SK-N-MC (cell line): ENCODE results near the gene CPXM2.

Experiments
- DNase-seq: peaks from one replicate; pipeline ENCODE4 v3.0.0-alpha.2; 2011; ENCODE audit warnings: low read depth, low spot score
- H3K27ac ChIP-seq: fragments of 200-600 bp; sonication (generic); 2 replicates; pipeline ENCODE4 v1.5.1; 2016; ENCODE audit warnings: mixed run types
- H3K36me3 ChIP-seq: fragments of 200-600 bp; sonication (generic); 2 replicates; pipeline ENCODE4 v1.6.1; 2017; ENCODE audit warnings: antibody characterized with exemption, low read length, mixed read lengths; ENCODE audit not compliant: insufficient read depth
- H3K4me3 ChIP-seq: fragments of 200-600 bp; sonication (generic); 2 replicates; pipeline ENCODE4 v1.5.1; 2016
- H3K9ac ChIP-seq: fragments of 200-600 bp; sonication (generic); 2 replicates; pipeline ENCODE4 v1.8.0; 2017; ENCODE audit warnings: mixed run types, mixed read lengths; ENCODE audit not compliant: insufficient read length
- H3K9me3 ChIP-seq: fragments of 200-600 bp; sonication (generic); 2 replicates; pipeline ENCODE4 v1.6.1; 2017; ENCODE audit warnings: low read depth, mild to moderate bottlenecking, antibody characterized with exemption, low read length, moderate library complexity, mixed read lengths
- EZH2 ChIP-seq: fragments of 200-600 bp; sonication (generic); IDR thresholded peaks from one replicate; pipeline ENCODE4 v1.6.1; 2017; ENCODE audit warnings: antibody characterized with exemption
- FOXP2 ChIP-seq: optimal IDR thresholded peaks from 2 replicates; pipeline ENCODE3; 2011; ENCODE audit warnings: mild to moderate bottlenecking, moderate library complexity; ENCODE audit not compliant: insufficient read depth; ENCODE audit errors: extremely low read length, control extremely low read depth
- POLR2AphosphoS5 ChIP-seq: IDR thresholded peaks from 2 replicates; pipeline ENCODE4 v1.6.1; 2012; ENCODE audit warnings: mild to moderate bottlenecking, low read depth, low read length, borderline replicate concordance

Gene CPXM2

GRCh38 chr10:123777881-123778280, 113.7 kb downstream of the CPXM2 start:
- Histone ChIP-seq H3K36me3 (no peaks in the 10 kb centered on the region), H3K9ac (no peak overlapping the region), H3K4me3 (no peak overlapping the region), H3K27ac (no peak overlapping the region), H3K9me3 (no peaks in the 10 kb centered on the region)
- TF ChIP-seq EZH2 (no peak), FOXP2 (no peak), POLR2AphosphoS5 (no peak)
- DNase-seq: no peak

GRCh38 chr10:123774132-123774742, 117.4 kb downstream of the CPXM2 start:
- Histone ChIP-seq H3K9ac (no peak overlapping the region), H3K4me3 (no peak overlapping the region), H3K27ac (no peak overlapping the region), H3K36me3 (no peaks in the 10 kb centered on the region), H3K9me3 (no peaks in the 10 kb centered on the region)
- TF ChIP-seq EZH2 (no peak), POLR2AphosphoS5 (no peak), FOXP2 (no peak)
- no peak for DNase-seq

- no peak for TF ChIP-seq EZH2
- TF ChIP-seq FOXP2: no peak
- TF ChIP-seq POLR2AphosphoS5: no peak
- DNase-seq: no peak
- no peak overlapping the region for H3K9ac ChIP-seq
- no peak overlapping the region for H3K27ac ChIP-seq
- H3K36me3 ChIP-seq: no peaks in the 10 kb centered on the region
- H3K4me3 ChIP-seq: no peak overlapping the region
- H3K9me3 ChIP-seq: no peaks in the 10 kb centered on the region
These were observed 118.7 kb downstream of the CPXM2 start for GRCh38 chr10:123772645-123773508.

- no peak overlapping the region for H3K9ac ChIP-seq
- no peak overlapping the region for H3K27ac ChIP-seq
- no peaks in the 10 kb centered on the region for H3K36me3 ChIP-seq
- H3K9me3 ChIP-seq: no peaks in the 10 kb centered on the region
- no peak for DNase-seq
- no peak overlapping the region for H3K4me3 ChIP-seq
- TF ChIP-seq POLR2AphosphoS5: no peak
- no peak for TF ChIP-seq FOXP2
- no peak for TF ChIP-seq EZH2
These were observed 119.5 kb downstream of the CPXM2 start for GRCh38 chr10:123771877-123772644.

- no peaks in the 10 kb centered on the region for H3K36me3 ChIP-seq
- no peaks in the 10 kb centered on the region for H3K9me3 ChIP-seq
- H3K9ac ChIP-seq: no peak overlapping the region
- H3K4me3 ChIP-seq: no peak overlapping the region
- no peak for DNase-seq
- H3K27ac ChIP-seq: no peak overlapping the region
- no peak for TF ChIP-seq EZH2
- TF ChIP-seq FOXP2: no peak
- TF ChIP-seq POLR2AphosphoS5: no peak
These were observed 122.0 kb downstream of the CPXM2 start for GRCh38 chr10:123769647-123770046.

- DNase-seq: no peak
- no peak overlapping the region for H3K9ac ChIP-seq
- no peaks in the 10 kb centered on the region for H3K36me3 ChIP-seq
- no peak overlapping the region for H3K27ac ChIP-seq
- TF ChIP-seq FOXP2 (no peak), POLR2AphosphoS5 (no peak), EZH2 (no peak)
- no peak overlapping the region for H3K4me3 ChIP-seq
- no peaks in the 10 kb centered on the region for H3K9me3 ChIP-seq
These were observed 124.8 kb downstream of the CPXM2 start for GRCh38 chr10:123766761-123767160.

GRCh38 chr10:123766012-123766411, 125.6 kb downstream of the CPXM2 start:
- no peak for DNase-seq
- H3K4me3 ChIP-seq: no peak overlapping the region
- no peak overlapping the region for H3K9ac ChIP-seq
- no peak overlapping the region for H3K27ac ChIP-seq
- H3K9me3 ChIP-seq: no peaks in the 10 kb centered on the region
- TF ChIP-seq EZH2: no peak
- no peak for TF ChIP-seq FOXP2
- no peak for TF ChIP-seq POLR2AphosphoS5
- no peaks in the 10 kb centered on the region for H3K36me3 ChIP-seq

- no peak overlapping the region for H3K27ac ChIP-seq
- H3K4me3 ChIP-seq: no peak overlapping the region
- H3K9me3 ChIP-seq: no peaks in the 10 kb centered on the region
- no peak overlapping the region for H3K9ac ChIP-seq
- TF ChIP-seq EZH2 (no peak), FOXP2 (no peak), POLR2AphosphoS5 (no peak)
- DNase-seq: no peak
- no peaks in the 10 kb centered on the region for H3K36me3 ChIP-seq
These were observed 129.9 kb downstream of the CPXM2 start for GRCh38 chr10:123761666-123762230.
